ENCODE results near the gene SRP68.
"Not testable (repeated sequence)": the region's sequence is repeated elsewhere in the genome, so short reads cannot be mapped to it uniquely, and the experiment has no call there.

SRP68 gene

GRCh38 chr17:76077584-76078110 lies 5.3 kb upstream of the SRP68 start:
- no peak for DNase-seq (ENCODE audit: low read depth in 1 of 2, low spot score in 1 of 2)

GRCh38 chr17:76076765-76077583 lies 4.7 kb upstream of the SRP68 start:
- no peak for DNase-seq (ENCODE audit: low read depth in 1 of 2, low spot score in 1 of 2)

- no peak for DNase-seq (ENCODE audit: low read depth in 1 of 2, low spot score in 1 of 2)
Measured at GRCh38 chr17:76076146-76076764, 3.9 kb upstream of the SRP68 start.

GRCh38 chr17:76075364-76076145 lies 3.2 kb upstream of the SRP68 start:
- DNase-seq (ENCODE audit: low read depth in 1 of 2, low spot score in 1 of 2): no peak

- DNase-seq (ENCODE audit: low read depth in 1 of 2, low spot score in 1 of 2): no peak
Measured at GRCh38 chr17:76074390-76075363, 2.4 kb upstream of the SRP68 start, which contains the start of gene GALR2. Gene GALR2 (plus strand): TSS chr17:76074781. CDS start chr17:76074884, 103 bp downstream.

GRCh38 chr17:76071531-76072147 lies 678 bp downstream of the SRP68 start:
- DNase-seq (ENCODE audit: low read depth in 1 of 2, low spot score in 1 of 2): no peak

GRCh38 chr17:76065775-76066174 lies 6.5 kb downstream of the SRP68 start:
- no peak for DNase-seq (ENCODE audit: low read depth in 1 of 2, low spot score in 1 of 2)

- DNase-seq (ENCODE audit: low read depth in 1 of 2, low spot score in 1 of 2): peak in 1 of 2 donors; percentile 39
Measured at GRCh38 chr17:76063875-76064546, 8.3 kb downstream of the SRP68 start.

GRCh38 chr17:76058264-76058663 lies 14.1 kb downstream of the SRP68 start:
- not testable (repeated sequence) for DNase-seq (ENCODE audit: low read depth in 1 of 2, low spot score in 1 of 2)

- DNase-seq (ENCODE audit: low read depth in 1 of 2, low spot score in 1 of 2): no peak
Measured at GRCh38 chr17:76056882-76057281, 15.4 kb downstream of the SRP68 start.

- DNase-seq (ENCODE audit: low read depth in 1 of 2, low spot score in 1 of 2): no peak
Measured at GRCh38 chr17:76054112-76054476, 18.2 kb downstream of the SRP68 start.

GRCh38 chr17:76053246-76054111 lies 18.8 kb downstream of the SRP68 start:
- DNase-seq (ENCODE audit: low read depth in 1 of 2, low spot score in 1 of 2): no peak

GRCh38 chr17:76051561-76051960 lies 20.8 kb downstream of the SRP68 start:
- DNase-seq (ENCODE audit: low read depth in 1 of 2, low spot score in 1 of 2): no peak

- no peak for DNase-seq (ENCODE audit: low read depth in 1 of 2, low spot score in 1 of 2)
Measured at GRCh38 chr17:76050538-76051467, 21.5 kb downstream of the SRP68 start.

- no peak for DNase-seq (ENCODE audit: low read depth in 1 of 2, low spot score in 1 of 2)
Measured at GRCh38 chr17:76049836-76050537, 22.3 kb downstream of the SRP68 start.

- DNase-seq (ENCODE audit: low read depth in 1 of 2, low spot score in 1 of 2): no peak
Measured at GRCh38 chr17:76049239-76049638, 23.1 kb downstream of the SRP68 start.

GRCh38 chr17:76048711-76049110 lies 23.6 kb downstream of the SRP68 start:
- DNase-seq (ENCODE audit: low read depth in 1 of 2, low spot score in 1 of 2): no peak

Measured in activated T-helper 1 cell treated with anti-CD3 and anti-CD28 coated beads, Interleukin-2, amount 50 U/mL, for 16 hours (primary cell).